HFF-Myc (cell line): Measurements from ENCODE around the gene HYCC1.
"Not testable (repeated sequence)": the region's sequence is repeated elsewhere in the genome, so short reads cannot be mapped to it uniquely, and the experiment has no call there.

ENCODE experiments used
- DNase-seq: peaks from one replicate; pipeline ENCODE4 v3.0.0-alpha.2; 2011; ENCODE audit warnings: low read depth; ENCODE audit errors: extremely low read depth
- H3K4me3 ChIP-seq: replicated peaks from 2 replicates; pipeline ENCODE4 v1.5.1; 2011; ENCODE audit warnings: low read depth, mild to moderate bottlenecking, control low read depth, low read length
- TF ChIP-seq, protein P1 (sequence below): IDR thresholded peaks from 2 replicates; pipeline ENCODE4 v1.5.1; 2012; ENCODE audit warnings: mild to moderate bottlenecking, low read depth, low read length, control low read depth; ENCODE audit errors: missing control alignments

The HYCC1 gene

DNA sequence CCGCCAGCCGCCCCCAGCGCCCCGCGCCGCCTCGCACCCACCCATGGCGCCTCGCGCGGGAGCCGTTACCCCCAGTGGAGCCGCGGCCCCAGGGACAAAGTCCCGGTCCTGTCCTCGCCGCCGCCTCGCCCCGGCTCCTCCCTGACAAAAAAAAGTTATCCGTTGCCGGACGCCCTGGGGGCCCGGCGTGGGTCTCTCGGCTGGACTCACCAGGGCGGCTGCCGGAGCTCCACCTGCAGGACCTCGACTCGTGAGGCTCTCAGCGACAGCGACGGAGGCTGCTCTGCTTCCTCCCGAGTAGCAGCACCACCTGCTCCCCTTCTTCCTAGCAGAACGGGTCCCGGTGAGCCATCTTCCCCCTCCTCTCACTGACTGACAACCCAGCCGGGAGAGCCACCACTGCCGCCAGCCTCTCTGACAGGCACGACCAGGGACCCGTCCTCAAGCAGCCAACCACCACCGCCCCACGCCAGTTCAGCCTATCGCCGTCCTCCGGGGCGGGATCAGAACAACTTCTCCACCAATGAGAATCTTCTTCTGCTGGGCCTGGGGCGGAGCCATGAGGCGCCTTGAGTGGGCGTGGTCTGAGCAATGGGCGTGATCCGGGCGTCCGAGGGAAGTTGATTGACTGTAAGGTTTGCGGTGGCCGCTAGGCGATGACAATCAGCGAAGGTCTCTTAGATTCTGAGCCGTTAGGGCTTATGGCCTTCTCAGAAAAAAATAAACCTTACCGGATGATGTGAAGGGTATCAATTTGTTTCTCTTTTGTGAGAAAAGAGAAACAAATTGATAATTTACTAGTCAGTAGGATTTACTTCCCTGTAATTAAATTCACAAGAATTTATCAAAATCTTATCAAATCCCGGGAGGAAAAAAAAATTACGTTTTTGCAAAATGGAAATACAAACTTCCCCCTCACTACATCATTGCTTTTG, at the start of gene HYCC1:
Gene HYCC1, minus strand, starts transcription at position 416 of the 935 bp plus-strand sequence. CDS start 23,019 bp downstream, outside the sequence.
- TF ChIP-seq, protein P1, sequence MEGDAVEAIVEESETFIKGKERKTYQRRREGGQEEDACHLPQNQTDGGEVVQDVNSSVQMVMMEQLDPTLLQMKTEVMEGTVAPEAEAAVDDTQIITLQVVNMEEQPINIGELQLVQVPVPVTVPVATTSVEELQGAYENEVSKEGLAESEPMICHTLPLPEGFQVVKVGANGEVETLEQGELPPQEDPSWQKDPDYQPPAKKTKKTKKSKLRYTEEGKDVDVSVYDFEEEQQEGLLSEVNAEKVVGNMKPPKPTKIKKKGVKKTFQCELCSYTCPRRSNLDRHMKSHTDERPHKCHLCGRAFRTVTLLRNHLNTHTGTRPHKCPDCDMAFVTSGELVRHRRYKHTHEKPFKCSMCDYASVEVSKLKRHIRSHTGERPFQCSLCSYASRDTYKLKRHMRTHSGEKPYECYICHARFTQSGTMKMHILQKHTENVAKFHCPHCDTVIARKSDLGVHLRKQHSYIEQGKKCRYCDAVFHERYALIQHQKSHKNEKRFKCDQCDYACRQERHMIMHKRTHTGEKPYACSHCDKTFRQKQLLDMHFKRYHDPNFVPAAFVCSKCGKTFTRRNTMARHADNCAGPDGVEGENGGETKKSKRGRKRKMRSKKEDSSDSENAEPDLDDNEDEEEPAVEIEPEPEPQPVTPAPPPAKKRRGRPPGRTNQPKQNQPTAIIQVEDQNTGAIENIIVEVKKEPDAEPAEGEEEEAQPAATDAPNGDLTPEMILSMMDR, result peak; percentile 49
- DNase-seq, result peak; percentile 96
- peak within 1 kb of the TSS; percentile 63 for H3K4me3 ChIP-seq

- no peak for DNase-seq
- TF ChIP-seq, protein P1, result no peak
- no peak overlapping the region for H3K4me3 ChIP-seq
Measured at GRCh38 chr7:23062452-23062851, 48.5 kb upstream of the HYCC1 start.

GRCh38 chr7:23061327-23061726, 47.4 kb upstream of the HYCC1 start:
- TF ChIP-seq, protein P1, result no peak
- H3K4me3 ChIP-seq, result no peak overlapping the region
- DNase-seq, result no peak

DNA sequence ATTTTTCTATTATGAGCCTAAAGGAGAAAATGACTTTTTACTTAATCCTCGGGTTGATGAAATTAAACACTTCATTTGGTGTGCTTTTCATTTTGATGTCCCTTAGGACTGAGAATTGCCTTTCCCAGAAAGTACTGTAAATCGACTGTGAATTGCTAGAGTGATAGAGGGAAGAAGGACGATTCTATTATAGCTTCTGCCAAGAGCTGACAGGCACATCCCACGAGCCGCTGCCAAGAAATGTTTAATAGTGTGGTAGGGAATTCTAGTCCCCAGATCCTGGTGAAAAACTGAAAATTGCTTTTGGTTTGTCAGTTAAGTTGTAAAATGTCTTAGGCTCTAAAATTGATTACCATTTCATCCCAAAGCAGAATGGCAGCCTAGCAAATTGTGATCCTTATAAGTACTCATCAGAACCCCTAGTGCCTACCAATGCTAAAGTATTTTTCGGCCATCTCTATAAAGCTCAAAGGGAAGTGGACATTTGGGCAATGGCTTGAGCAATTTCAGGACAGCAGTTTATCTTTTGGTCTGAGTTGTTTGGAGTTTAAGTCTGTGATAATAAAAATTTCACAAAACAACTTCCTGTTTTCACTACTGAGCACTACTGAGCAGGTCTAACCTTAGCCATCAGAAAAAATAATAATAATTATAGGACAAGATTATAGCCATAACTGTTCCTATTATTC, 44.6 kb upstream of the HYCC1 start:
- no peak overlapping the region for H3K4me3 ChIP-seq
- TF ChIP-seq, protein P1, result no peak
- DNase-seq, result no peak

GRCh38 chr7:23055582-23056178, 41.8 kb upstream of the HYCC1 start:
- peak; percentile 46 for DNase-seq
- TF ChIP-seq, protein P1, result peak; percentile 91
- H3K4me3 ChIP-seq, result no peak overlapping the region

GRCh38 chr7:23051124-23051485, 37.2 kb upstream of the HYCC1 start:
- H3K4me3 ChIP-seq, DNase-seq: not testable (repeated sequence)

DNA sequence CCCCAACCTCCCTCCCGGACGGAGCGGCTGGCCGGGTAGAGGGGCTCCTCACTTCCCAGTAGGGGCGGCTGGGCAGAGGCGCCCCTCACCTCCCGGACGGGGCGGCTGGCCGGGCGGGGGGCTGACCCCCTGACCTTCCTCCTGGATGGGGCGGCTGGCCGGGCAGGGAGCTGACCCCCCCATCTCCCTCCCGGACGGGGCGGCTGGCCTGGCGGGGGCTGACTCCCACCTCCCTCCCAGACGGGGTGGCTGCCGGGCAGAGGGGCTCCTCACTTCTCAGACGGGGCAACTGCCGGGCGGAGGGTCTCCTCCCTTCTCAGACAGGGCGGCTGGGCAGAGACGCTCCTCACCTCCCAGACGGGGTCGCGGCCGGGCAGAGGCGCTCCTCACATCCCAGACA, 32.4 kb upstream of the HYCC1 start:
- not testable (repeated sequence) for H3K4me3 ChIP-seq, DNase-seq

DNA sequence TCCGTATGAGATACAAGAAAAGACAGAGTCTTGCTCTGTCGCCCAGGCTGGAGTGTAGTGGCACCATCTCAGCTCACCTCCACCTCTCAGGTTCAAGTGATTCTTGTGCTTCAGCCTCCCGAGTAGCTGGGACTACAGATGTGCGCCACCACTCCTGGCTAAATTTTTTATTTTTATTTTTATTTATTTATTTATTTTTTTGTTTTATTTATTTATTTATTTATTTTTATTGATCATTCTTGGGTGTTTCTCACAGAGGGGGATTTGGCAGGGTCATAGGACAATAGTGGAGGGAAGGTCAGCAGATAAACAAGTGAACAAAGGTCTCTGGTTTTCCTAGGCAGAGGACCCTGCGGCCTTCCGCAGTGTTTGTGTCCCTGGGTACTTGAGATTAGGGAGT, 31.2 kb upstream of the HYCC1 start:
- DNase-seq, H3K4me3 ChIP-seq: not testable (repeated sequence)
